ENCODE measurements around the gene CD59. TPM values are rescaled to one million over a fixed set of nuclear protein-coding genes. Genes with fewer than 3 reads are reported as not detected.

CD59 gene
- total and polyA plus RNA-seq, 2 of the 13 experiments (the other 11 are each of a cell fraction or from before 2014, with no cell fraction given) = 127 to 289 TPM

- TF ChIP-seq ARID5B (CRISPR knock-in tag; IDR thresholded peaks at IDR 0.05) (peak; percentile 65), NBN (conservative IDR thresholded peaks at IDR 0.05) (no peak), ZNF563 (CRISPR knock-in tag; IDR thresholded peaks at IDR 0.05) (no peak), ZBTB25 (CRISPR knock-in tag; IDR thresholded peaks at IDR 0.05) (0 out of 2 replicates have a peak, but pooled peaks have one; percentile 35), DMAP1 (CRISPR knock-in tag; IDR thresholded peaks at IDR 0.05) (peak; percentile 44; the same call in 1 of the 2 replicates), SSRP1 (CRISPR knock-in tag; IDR thresholded peaks at IDR 0.05) (no peak), PHF5A (CRISPR knock-in tag; IDR thresholded peaks at IDR 0.05; ENCODE audit: low read depth, unreplicated experiment) (no peak), ZNF512 (CRISPR knock-in tag; IDR thresholded peaks at IDR 0.05) (no peak), ZNF597 (CRISPR knock-in tag; IDR thresholded peaks at IDR 0.05) (no peak), ZBTB8A (CRISPR knock-in tag; IDR thresholded peaks at IDR 0.05; ENCODE audit: borderline replicate concordance, low read depth) (no peak), ZNF777 (CRISPR knock-in tag; IDR thresholded peaks at IDR 0.05) (no peak), ZNF343 (CRISPR knock-in tag; IDR thresholded peaks at IDR 0.05) (no peak), ZNF414 (CRISPR knock-in tag; IDR thresholded peaks at IDR 0.05) (no peak), NR0B2 (CRISPR knock-in tag; IDR thresholded peaks at IDR 0.05) (no peak), NR3C1 (CRISPR knock-in tag; IDR thresholded peaks at IDR 0.05) (no peak), ZFY (CRISPR knock-in tag; IDR thresholded peaks at IDR 0.05) (0 out of 2 replicates have a peak, but pooled peaks have one; percentile 8), YEATS2 (CRISPR knock-in tag; IDR thresholded peaks at IDR 0.05; ENCODE audit: borderline replicate concordance) (peak; percentile 24; the same call in 1 of the 2 replicates), SRSF1 (optimal IDR thresholded peaks at IDR 0.05; ENCODE audit: low read depth, low read length) (no peak), NFYB (CRISPR knock-in tag; IDR thresholded peaks at IDR 0.05) (no peak), MYC (CRISPR knock-in tag; IDR thresholded peaks at IDR 0.05; ENCODE audit: borderline replicate concordance) (no peak), GZF1 (CRISPR knock-in tag; IDR thresholded peaks at IDR 0.05) (no peak)
These were observed 45.0 kb downstream of the CD59 start (continued) for GRCh38 chr11:33691066-33691864.

All from HepG2 (cell line).